ENCODE data around the gene LSM14B. TPM values are rescaled to one million over a fixed set of nuclear protein-coding genes. Genes with fewer than 3 reads are reported as not detected.
A peak's percentile ranks its signal among the peaks of the same experiment; 100 is the strongest.
"Not testable (repeated sequence)": the region's sequence is repeated elsewhere in the genome, so short reads cannot be mapped to it uniquely, and the experiment has no call there.

LSM14B gene
- total RNA-seq, 6 experiments from 2014 or later: 9.5 to 19.8 (median 14.2) TPM

- TF ChIP-seq CTCF (IDR thresholded peaks at IDR 0.05) (no peak), POLR2A (IDR thresholded peaks at IDR 0.05) (no peak)
- 32% methylated on average over 21 of the region's 22 CpGs for WGBS (ENCODE audit: insufficient coverage, low coverage, low lambda C conversion rate, missing lambda C conversion rate)
- Histone ChIP-seq H3K27me3 (no peaks in the 10 kb centered on the region), H3K27ac (peak overlapping the region; percentile 43 to 100 (median 72)), H3K36me3 (no peaks in the 10 kb centered on the region), H3K9me3 (no peaks in the 10 kb centered on the region), H3K4me1 (peaks cover 0 to 69% (median 24%) of the 10 kb centered on the region in 4 donors), H3K4me3 (no peak overlapping the region)
- intact Hi-C loops (cut with DNase I): no loop called here
- DNase-seq: peak in 2 of 3 donors; percentile 81 to 86
- ATAC-seq: peak; percentile 38 to 61 (median 48)
These were observed 23.9 kb downstream of the LSM14B start for GRCh38 chr20:62146019-62146755.

GRCh38 chr20:62147125-62147524 is 24.9 kb downstream of the LSM14B start:
- intact Hi-C loops (cut with DNase I): no loop called here
- DNase-seq (no peak), ATAC-seq (no peak)
- Histone ChIP-seq H3K9me3 (no peaks in the 10 kb centered on the region), H3K27ac (peak overlapping the region in 2 of 3 donors; percentile 72 to 100), H3K36me3 (no peaks in the 10 kb centered on the region), H3K27me3 (no peaks in the 10 kb centered on the region), H3K4me1 (peaks cover 0 to 62% (median 19%) of the 10 kb centered on the region in 4 donors), H3K4me3 (no peak overlapping the region)
- WGBS (ENCODE audit: insufficient coverage, low coverage, low lambda C conversion rate, missing lambda C conversion rate): 77% methylated on average over 4 of the region's 6 CpGs
- TF ChIP-seq POLR2A (IDR thresholded peaks at IDR 0.05) (no peak), CTCF (IDR thresholded peaks at IDR 0.05) (no peak)

GRCh38 chr20:62147528-62147927 is 25.3 kb downstream of the LSM14B start:
- ATAC-seq: no peak
- Histone ChIP-seq H3K4me3 (no peak overlapping the region), H3K36me3 (no peaks in the 10 kb centered on the region), H3K9me3 (no peaks in the 10 kb centered on the region), H3K27me3 (no peaks in the 10 kb centered on the region), H3K27ac (peak overlapping the region in 1 of 3 donors; percentile 100), H3K4me1 (peaks cover 0 to 62% (median 19%) of the 10 kb centered on the region in 4 donors)
- no peak for DNase-seq
- WGBS (ENCODE audit: insufficient coverage, low coverage, low lambda C conversion rate, missing lambda C conversion rate): 83% methylated on average over 2 of the region's 9 CpGs
- no peak for TF ChIP-seq CTCF (IDR thresholded peaks at IDR 0.05)
- no peak for TF ChIP-seq POLR2A (IDR thresholded peaks at IDR 0.05)
- intact Hi-C loops (cut with DNase I): no loop called here

- Histone ChIP-seq H3K4me1 (peaks cover 0 to 62% (median 19%) of the 10 kb centered on the region in 4 donors), H3K27ac (peak overlapping the region in 1 of 3 donors; percentile 100)
- H3K4me3 ChIP-seq; H3K36me3 ChIP-seq; DNase-seq; ATAC-seq; H3K9me3 ChIP-seq; H3K27me3 ChIP-seq; intact Hi-C loops (cut with DNase I): not testable (repeated sequence)
- WGBS (ENCODE audit: insufficient coverage, low coverage, low lambda C conversion rate, missing lambda C conversion rate): no CpG with 5 or more reads among the region's 10 CpGs
These were observed 26.1 kb downstream of the LSM14B start for GRCh38 chr20:62148383-62148782.

- H3K4me3 ChIP-seq: no peak overlapping the region
- H3K9me3 ChIP-seq: no peaks in the 10 kb centered on the region
- TF ChIP-seq CTCF (IDR thresholded peaks at IDR 0.05) (no peak), POLR2A (IDR thresholded peaks at IDR 0.05) (no peak)
- no peak for DNase-seq
- WGBS (ENCODE audit: insufficient coverage, low coverage, low lambda C conversion rate, missing lambda C conversion rate): 52% methylated on average over 7 of the region's 20 CpGs
- no peaks in the 10 kb centered on the region for H3K36me3 ChIP-seq
- H3K4me1 ChIP-seq: peaks cover 0 to 62% (median 19%) of the 10 kb centered on the region in 4 donors
- no peaks in the 10 kb centered on the region for H3K27me3 ChIP-seq
- intact Hi-C loops (cut with DNase I): no loop called here
- ATAC-seq: peak; percentile 1 to 14 (median 9)
- peak overlapping the region in 1 of 3 donors; percentile 100 for H3K27ac ChIP-seq
These were observed 26.6 kb downstream of the LSM14B start for GRCh38 chr20:62148908-62149314.

Measured in right lobe of liver (tissue), 6 donors.